ENCODE results near the gene TRIO.

TRIO gene

DNA sequence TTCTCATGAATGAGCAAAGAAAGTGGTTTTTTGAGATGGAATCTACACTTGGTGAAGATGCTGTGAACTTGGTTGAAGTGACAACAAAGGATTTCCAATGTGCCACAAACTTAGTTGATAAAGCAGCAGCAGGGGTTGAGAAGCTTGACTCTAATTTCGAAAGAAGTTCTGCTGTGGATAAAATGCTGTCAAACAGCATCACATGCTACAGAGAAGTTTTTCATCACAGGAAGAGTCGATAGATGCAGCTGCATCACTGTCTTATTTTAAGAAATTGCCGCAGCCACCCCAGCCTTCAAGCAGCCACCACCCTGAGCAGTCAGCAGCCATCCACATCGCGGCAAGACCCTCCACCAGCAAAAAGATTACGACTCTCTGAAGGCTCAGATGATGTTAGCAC, 78.6 kb downstream of the TRIO start:
- DNase-seq (ENCODE audit: low read depth in 1 of 2, low spot score in 1 of 2) = no peak

- no peak for DNase-seq (ENCODE audit: low read depth in 1 of 2, low spot score in 1 of 2)
These were observed 79.1 kb downstream of the TRIO start for GRCh38 chr5:14222206-14222605.

DNA sequence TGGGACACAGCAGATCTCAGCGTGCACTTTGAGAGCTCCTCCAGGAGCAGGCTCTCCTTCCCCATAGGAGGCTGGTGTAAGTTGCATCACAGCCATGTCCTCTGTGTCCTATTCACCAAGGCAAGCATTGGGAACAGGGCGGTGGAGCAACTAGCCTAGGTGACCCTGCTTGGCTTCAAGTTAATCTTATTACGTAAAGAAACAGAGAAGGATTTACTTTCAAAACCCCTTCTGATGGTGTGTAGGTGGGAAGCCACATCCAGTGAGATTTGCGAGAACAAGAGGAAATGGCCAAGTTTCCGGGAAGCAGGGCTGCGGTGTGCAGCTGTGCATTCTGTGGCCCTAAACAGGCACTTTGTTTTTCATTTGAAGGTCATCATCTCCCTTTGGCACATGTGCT, 80.2 kb downstream of the TRIO start:
- DNase-seq (ENCODE audit: low read depth in 1 of 2, low spot score in 1 of 2) = no peak

DNA sequence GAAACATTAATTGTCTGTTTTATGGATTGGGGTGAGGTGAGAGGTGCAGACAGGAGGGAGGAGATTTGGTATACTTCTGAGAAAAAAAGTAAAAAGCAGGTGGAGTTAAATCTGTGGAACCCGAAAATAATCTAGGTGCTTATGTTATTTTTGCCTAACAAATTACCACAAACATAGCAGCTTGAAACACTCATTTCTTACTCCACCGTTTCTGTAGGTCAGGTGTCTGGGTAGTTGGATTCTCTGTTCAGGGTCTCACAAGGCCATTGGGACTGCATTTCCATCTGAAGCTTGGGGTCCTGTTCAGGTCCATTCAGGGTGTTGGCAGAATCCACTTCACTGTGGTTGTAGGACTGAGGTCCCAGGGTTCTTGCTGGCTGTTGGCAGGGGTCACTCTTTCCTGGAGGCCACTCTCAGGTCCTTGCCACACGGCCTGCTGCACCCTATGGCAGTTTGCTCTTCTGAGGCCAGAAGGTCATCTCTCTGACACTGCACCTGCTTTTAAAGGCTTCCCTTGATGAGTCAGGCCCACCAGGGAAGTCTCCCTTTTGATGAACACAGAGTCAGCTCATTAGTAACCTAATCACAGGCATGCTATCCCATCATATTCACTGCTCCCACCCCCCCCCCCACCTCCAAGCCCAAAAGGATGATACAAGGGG, 82.2 kb downstream of the TRIO start:
- no peak for DNase-seq (ENCODE audit: low read depth in 1 of 2, low spot score in 1 of 2)

GRCh38 chr5:14226149-14226548, 83.0 kb downstream of the TRIO start:
- no peak for DNase-seq (ENCODE audit: low read depth in 1 of 2, low spot score in 1 of 2)

GRCh38 chr5:14226554-14226953, 83.4 kb downstream of the TRIO start:
- no peak for DNase-seq (ENCODE audit: low read depth in 1 of 2, low spot score in 1 of 2)

GRCh38 chr5:14226992-14227391, 83.8 kb downstream of the TRIO start:
- no peak for DNase-seq (ENCODE audit: low read depth in 1 of 2, low spot score in 1 of 2)

DNA sequence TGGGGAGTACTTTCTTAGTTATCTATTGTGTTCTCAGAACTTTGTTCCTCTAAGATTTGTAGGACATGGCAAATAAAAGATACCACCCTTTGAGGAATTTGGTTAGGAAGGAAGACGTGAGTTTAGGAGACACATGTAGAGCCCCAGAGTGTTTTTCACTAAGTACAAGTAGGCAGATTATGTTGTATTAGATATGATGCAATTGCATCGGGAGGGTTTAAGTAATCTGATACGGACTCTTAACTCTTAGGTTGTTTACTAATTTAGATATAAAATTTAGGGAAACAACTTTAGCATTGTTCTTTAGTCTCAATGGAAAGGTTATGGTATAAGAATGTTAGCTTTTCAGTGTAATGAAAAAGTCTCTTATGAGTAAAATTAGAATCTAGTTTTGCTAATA, 84.4 kb downstream of the TRIO start:
- no peak for DNase-seq (ENCODE audit: low read depth in 1 of 2, low spot score in 1 of 2)

DNA sequence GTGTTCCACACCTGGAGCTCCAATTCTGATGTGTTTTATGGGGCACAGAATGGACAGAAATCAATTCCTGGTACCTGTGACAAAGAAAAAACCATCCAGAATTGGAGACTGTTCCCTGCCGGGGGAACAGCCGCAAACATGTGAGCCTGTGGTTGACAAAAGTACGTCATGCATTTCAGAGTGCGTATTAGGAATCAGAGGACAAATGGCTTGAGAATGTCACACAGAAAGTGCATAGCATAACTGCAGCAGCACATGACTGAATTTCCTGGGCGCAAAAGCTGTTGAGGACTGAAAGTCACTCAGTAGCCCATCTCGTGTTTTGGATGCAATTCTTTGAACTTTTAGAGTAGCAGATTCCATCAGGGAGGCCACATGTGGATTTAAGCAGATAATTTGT, 85.1 kb downstream of the TRIO start:
- no peak for DNase-seq (ENCODE audit: low read depth in 1 of 2, low spot score in 1 of 2)

DNA sequence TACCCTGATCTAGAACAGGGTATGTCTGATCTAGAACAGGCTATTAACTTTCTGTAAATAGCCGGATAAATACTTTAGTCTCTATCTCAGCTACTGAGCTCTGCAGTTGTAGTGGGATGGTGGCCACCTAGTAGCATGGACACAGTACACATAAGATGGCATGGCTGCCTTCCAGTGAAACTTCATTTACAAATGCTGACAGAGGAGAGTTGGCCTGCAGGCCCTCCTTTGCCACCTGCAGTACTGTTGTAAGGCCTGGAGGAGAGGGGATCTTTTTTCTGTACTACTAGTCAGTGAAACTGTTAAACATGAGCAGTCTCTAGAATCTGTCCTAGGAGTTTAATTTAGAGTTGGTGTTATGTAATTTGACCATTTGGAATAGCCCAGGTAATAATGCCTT, 86.0 kb downstream of the TRIO start:
- DNase-seq (ENCODE audit: low read depth in 1 of 2, low spot score in 1 of 2) = no peak

GRCh38 chr5:14229734-14230133, 86.6 kb downstream of the TRIO start:
- DNase-seq (ENCODE audit: low read depth in 1 of 2, low spot score in 1 of 2) = no peak

GRCh38 chr5:14231156-14231555, 88.0 kb downstream of the TRIO start:
- DNase-seq (ENCODE audit: low read depth in 1 of 2, low spot score in 1 of 2) = no peak

DNA sequence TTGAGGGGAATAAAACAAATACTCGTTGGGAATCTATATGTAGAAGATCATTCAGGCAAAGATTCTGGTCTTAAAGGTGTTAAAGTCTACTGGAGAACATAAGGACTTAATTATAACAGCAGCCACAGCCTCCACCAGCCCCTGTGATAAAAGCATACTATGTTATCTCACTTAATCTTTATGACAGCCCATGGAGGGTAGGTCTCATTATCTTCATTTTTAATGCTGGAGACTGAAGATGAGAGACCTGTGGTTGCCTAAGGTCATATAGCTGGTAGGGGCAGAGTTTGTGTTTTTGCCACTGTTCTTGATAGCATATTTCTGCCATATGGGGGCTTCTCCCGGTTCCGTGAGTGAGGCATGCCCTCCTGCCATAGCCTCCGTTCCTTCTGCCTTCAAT, 88.7 kb downstream of the TRIO start:
- DNase-seq (ENCODE audit: low read depth in 1 of 2, low spot score in 1 of 2) = no peak

DNA sequence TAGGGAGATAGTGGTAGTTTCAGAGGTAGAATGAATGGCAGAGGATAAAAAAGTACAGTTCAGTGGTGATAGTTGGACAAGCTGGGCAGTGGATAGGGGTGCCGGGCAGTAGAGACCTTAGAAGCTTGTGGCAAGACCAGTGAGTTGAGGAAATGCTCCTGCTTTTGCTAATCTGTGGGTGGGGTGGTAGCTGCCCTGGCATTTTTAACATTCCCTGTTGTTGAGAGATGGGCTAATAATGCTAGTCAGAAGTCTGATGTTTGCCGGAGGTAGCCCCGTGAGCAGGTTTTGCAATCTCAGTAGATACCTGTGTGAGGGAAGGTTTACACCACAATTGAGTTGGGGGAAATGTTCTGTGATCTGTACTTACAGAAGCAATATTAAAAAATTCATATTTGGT, 91.1 kb downstream of the TRIO start:
- DNase-seq (ENCODE audit: low read depth in 1 of 2, low spot score in 1 of 2) = no peak

GRCh38 chr5:14235872-14236271, 92.7 kb downstream of the TRIO start:
- no peak for DNase-seq (ENCODE audit: low read depth in 1 of 2, low spot score in 1 of 2)

- DNase-seq (ENCODE audit: low read depth in 1 of 2, low spot score in 1 of 2) = no peak
These were observed 93.6 kb downstream of the TRIO start for GRCh38 chr5:14236757-14237156.

DNA sequence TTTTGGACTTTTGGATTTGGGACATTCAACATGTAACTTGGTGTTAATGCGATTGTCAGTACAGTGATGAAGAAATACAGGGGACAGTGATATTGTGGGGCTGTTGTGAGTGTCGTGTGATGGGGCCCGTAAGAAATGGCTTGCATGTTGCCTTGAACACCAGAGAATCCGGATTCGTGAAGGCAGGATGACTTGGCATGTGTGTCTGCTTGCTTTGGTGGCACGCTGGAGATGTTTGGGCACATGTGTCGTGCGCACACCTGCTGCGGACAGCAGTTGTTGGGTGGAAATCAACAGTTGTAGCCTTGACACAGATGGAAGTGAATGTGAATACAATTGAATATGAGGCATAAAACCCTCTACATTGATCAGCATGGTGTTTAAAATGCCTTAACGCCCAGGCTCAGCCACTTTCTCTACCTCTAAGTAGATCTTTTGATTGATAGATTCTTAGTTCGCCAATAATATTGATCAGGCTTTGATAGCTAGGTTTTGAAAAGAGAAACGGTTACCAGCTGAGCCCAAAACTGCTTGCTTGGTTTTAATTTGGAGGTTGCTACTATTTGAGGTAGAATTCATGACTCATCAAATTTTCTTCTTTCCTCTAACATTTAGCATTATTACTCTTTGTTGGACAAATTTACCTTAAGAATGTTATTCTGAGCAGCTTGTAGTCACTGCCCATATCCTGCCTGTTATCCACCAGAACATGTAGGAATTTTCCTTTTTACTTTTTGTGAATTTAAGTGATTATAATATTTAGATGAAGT, 94.4 kb downstream of the TRIO start:
- DNase-seq (ENCODE audit: low read depth in 1 of 2, low spot score in 1 of 2) = no peak

- DNase-seq (ENCODE audit: low read depth in 1 of 2, low spot score in 1 of 2) = no peak
These were observed 95.1 kb downstream of the TRIO start for GRCh38 chr5:14238272-14238671.

DNA sequence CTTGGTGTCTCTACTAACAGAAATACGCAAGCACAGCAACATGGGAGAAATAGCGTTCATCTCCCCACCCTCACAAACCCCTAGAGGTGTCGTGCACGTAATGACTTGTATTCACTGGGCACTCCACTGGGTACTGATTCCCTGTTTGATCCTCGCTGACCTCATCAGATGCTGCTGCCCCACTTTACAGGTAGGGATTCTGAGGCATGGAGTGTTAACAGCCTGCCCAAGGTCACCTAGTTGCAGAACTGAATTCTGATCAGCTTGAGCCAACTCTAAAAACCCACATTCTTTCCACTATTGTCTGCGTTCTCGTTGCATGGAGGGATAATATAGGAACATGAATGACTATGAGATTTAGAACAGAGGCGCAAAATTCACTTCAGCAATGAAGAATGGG, 96.3 kb downstream of the TRIO start:
- DNase-seq (ENCODE audit: low read depth in 1 of 2, low spot score in 1 of 2) = no peak

DNA sequence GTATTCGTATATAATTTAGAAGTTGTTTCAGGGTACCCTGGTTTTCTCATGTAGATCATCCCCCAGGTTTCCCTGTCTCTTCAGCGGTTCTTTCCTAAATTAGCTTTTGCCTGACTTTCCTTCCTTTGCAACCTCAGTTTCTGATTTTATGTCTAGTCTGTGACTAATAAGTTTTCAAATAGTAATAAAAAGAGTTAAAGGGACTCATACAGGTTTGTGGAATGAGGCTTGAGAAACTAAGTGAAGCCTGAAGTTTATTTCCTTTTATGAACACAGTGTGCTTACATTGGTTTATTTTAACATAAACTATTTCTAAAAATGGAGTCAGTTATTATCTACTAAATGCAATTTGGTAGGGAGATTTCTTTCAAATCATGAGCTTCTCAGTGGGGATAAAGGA, 96.8 kb downstream of the TRIO start:
- DNase-seq (ENCODE audit: low read depth in 1 of 2, low spot score in 1 of 2) = no peak

- DNase-seq (ENCODE audit: low read depth in 1 of 2, low spot score in 1 of 2) = no peak
These were observed 97.2 kb downstream of the TRIO start for GRCh38 chr5:14240359-14240758.

- DNase-seq (ENCODE audit: low read depth in 1 of 2, low spot score in 1 of 2) = no peak
These were observed 98.0 kb downstream of the TRIO start for GRCh38 chr5:14241141-14241540.

DNA sequence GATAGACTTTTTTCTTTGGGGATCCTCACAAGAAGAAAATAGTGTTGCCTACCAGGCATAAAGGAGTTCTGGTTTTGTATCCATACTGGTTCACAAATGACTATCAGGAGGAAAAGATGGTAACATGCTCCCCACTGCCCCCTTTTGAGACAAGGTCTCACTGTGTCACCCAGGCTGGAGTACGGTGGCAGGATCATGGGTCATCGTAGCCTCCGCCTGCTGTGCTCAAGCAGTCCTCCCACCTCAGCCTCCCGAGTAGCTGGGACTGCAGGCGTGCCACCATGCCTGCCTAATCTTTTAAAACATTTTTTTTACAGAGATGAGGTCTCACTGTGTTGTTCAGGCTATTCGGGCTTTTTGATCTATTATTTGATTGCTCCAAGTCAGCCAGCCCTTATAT, 99.3 kb downstream of the TRIO start:
- no peak for DNase-seq (ENCODE audit: low read depth in 1 of 2, low spot score in 1 of 2)
